Raji (cell line): ENCODE results near the gene SLC25A45.

Experiments
- POLR2A ChIP-seq: IDR thresholded peaks from 2 replicates; pipeline ENCODE4 v1.6.1; 2011; ENCODE audit warnings: low read depth, low read length, control low read depth; ENCODE audit not compliant: insufficient read depth

Gene SLC25A45

GRCh38 chr11:65401073-65401802, 18.8 kb upstream of the SLC25A45 start:
- no peak for TF ChIP-seq POLR2A

GRCh38 chr11:65400307-65401072, 18.0 kb upstream of the SLC25A45 start:
- no peak for TF ChIP-seq POLR2A

- TF ChIP-seq POLR2A: no peak
Observed at GRCh38 chr11:65399845-65400244, 17.4 kb upstream of the SLC25A45 start.

- TF ChIP-seq POLR2A: no peak
Observed at GRCh38 chr11:65399249-65399648, 16.8 kb upstream of the SLC25A45 start.

GRCh38 chr11:65398362-65398910, 16.0 kb upstream of the SLC25A45 start:
- no peak for TF ChIP-seq POLR2A

GRCh38 chr11:65396769-65397745, 14.6 kb upstream of the SLC25A45 start:
- TF ChIP-seq POLR2A: no peak

GRCh38 chr11:65395961-65396530, 13.6 kb upstream of the SLC25A45 start:
- TF ChIP-seq POLR2A: no peak

- TF ChIP-seq POLR2A: no peak
Observed at GRCh38 chr11:65394125-65394536, 11.7 kb upstream of the SLC25A45 start.

- no peak for TF ChIP-seq POLR2A
Observed at GRCh38 chr11:65393513-65394079, 11.2 kb upstream of the SLC25A45 start.

GRCh38 chr11:65392899-65393298, 10.5 kb upstream of the SLC25A45 start:
- no peak for TF ChIP-seq POLR2A

GRCh38 chr11:65392186-65392829, 9.9 kb upstream of the SLC25A45 start:
- no peak for TF ChIP-seq POLR2A

- no peak for TF ChIP-seq POLR2A
Observed at GRCh38 chr11:65390996-65391395, 8.6 kb upstream of the SLC25A45 start.

- TF ChIP-seq POLR2A: no peak
Observed at GRCh38 chr11:65390099-65390941, 7.9 kb upstream of the SLC25A45 start.
